HG03060 (cell line): Measurements from ENCODE around the gene CKAP4.

Source experiments
- ATAC-seq: cut with Tn5 transposase; IDR thresholded peaks from one replicate; pipeline ENCODE4 v1.9.1; 2021; ENCODE audit warnings: low read depth, moderate number of reproducible peaks; ENCODE audit not compliant: unreplicated experiment

Gene CKAP4

GRCh38 chr12:106205208-106206069, 42.4 kb downstream of the CKAP4 start:
- no peak for ATAC-seq

- no peak for ATAC-seq
Observed at GRCh38 chr12:106204312-106204711, 43.5 kb downstream of the CKAP4 start.

GRCh38 chr12:106197906-106198623, 49.8 kb downstream of the CKAP4 start:
- ATAC-seq = no peak

- no peak for ATAC-seq
Observed at GRCh38 chr12:106195621-106196027, 52.2 kb downstream of the CKAP4 start.

- no peak for ATAC-seq
Observed at GRCh38 chr12:106194351-106194750, 53.5 kb downstream of the CKAP4 start.

GRCh38 chr12:106193394-106194215, 54.2 kb downstream of the CKAP4 start:
- ATAC-seq = no peak

- no peak for ATAC-seq
Observed at GRCh38 chr12:106192659-106193393, 55.0 kb downstream of the CKAP4 start.

- no peak for ATAC-seq
Observed at GRCh38 chr12:106190581-106190980, 57.2 kb downstream of the CKAP4 start.

- no peak for ATAC-seq
Observed at GRCh38 chr12:106189341-106189740, 58.5 kb downstream of the CKAP4 start.

- ATAC-seq = no peak
Observed at GRCh38 chr12:106188256-106188655, 59.6 kb downstream of the CKAP4 start.
